Activated CD8-positive, alpha-beta memory T cell treated with anti-CD3 and anti-CD28 coated beads, Interleukin-2, amount 50 U/mL, for 24 hours (primary cell): Measurements from ENCODE around the gene FRMD4A.
"Not testable (repeated sequence)": the region's sequence is repeated elsewhere in the genome, so short reads cannot be mapped to it uniquely, and the experiment has no call there.

Experiments used
- DNase-seq: peaks from one replicate; pipeline ENCODE4 v3.0.0-alpha.2; 2020; ENCODE audit errors: extremely low read depth

The FRMD4A gene

GRCh38 chr10:13915710-13916109 is 415.0 kb downstream of the FRMD4A start:
- no peak for DNase-seq

- DNase-seq, result no peak
Observed at GRCh38 chr10:13913897-13914296, 416.8 kb downstream of the FRMD4A start.

GRCh38 chr10:13911821-13912520 is 418.8 kb downstream of the FRMD4A start:
- no peak for DNase-seq

GRCh38 chr10:13909516-13910258 is 421.0 kb downstream of the FRMD4A start:
- no peak for DNase-seq

- no peak for DNase-seq
Observed at GRCh38 chr10:13908475-13908874, 422.2 kb downstream of the FRMD4A start.

- no peak for DNase-seq
Observed at GRCh38 chr10:13907570-13907969, 423.2 kb downstream of the FRMD4A start.

GRCh38 chr10:13905281-13905680 is 425.4 kb downstream of the FRMD4A start:
- no peak for DNase-seq

- DNase-seq, result no peak
Observed at GRCh38 chr10:13904064-13904463, 426.7 kb downstream of the FRMD4A start.

- DNase-seq, result no peak
Observed at GRCh38 chr10:13902868-13903587, 427.7 kb downstream of the FRMD4A start.

GRCh38 chr10:13899941-13900340 is 430.8 kb downstream of the FRMD4A start:
- DNase-seq, result no peak

GRCh38 chr10:13896146-13896545 is 434.6 kb downstream of the FRMD4A start:
- DNase-seq, result not testable (repeated sequence)

- DNase-seq, result no peak
Observed at GRCh38 chr10:13894412-13895093, 436.2 kb downstream of the FRMD4A start.

- DNase-seq, result no peak
Observed at GRCh38 chr10:13893926-13894325, 436.8 kb downstream of the FRMD4A start.

GRCh38 chr10:13892871-13893270 is 437.9 kb downstream of the FRMD4A start:
- no peak for DNase-seq

GRCh38 chr10:13892001-13892491 is 438.7 kb downstream of the FRMD4A start:
- DNase-seq, result no peak

- no peak for DNase-seq
Observed at GRCh38 chr10:13891128-13892000, 439.4 kb downstream of the FRMD4A start.

- no peak for DNase-seq
Observed at GRCh38 chr10:13890233-13891127, 440.2 kb downstream of the FRMD4A start.

- no peak for DNase-seq
Observed at GRCh38 chr10:13887761-13888160, 443.0 kb downstream of the FRMD4A start.

GRCh38 chr10:13885238-13885990 is 445.3 kb downstream of the FRMD4A start:
- no peak for DNase-seq
